ENCODE data around the gene DOK4. TPM values are rescaled to one million over a fixed set of nuclear protein-coding genes. Genes with fewer than 3 reads are reported as not detected.

DOK4 gene
- total and polyA plus RNA-seq, 2 donors (not counting 3 experiments of a cell fraction or from before 2014, with no cell fraction given) = 22.3 to 23.4 TPM

- POLR2A ChIA-PET = no interaction called here
Observed at GRCh38 chr16:57424583-57424982, 61.7 kb downstream of the DOK4 start.

More at GRCh38 chr16:57424583-57424982, 61.7 kb downstream of the DOK4 start:
- Histone ChIP-seq H3K4me3 (replicated peaks in 1 of 3; ENCODE audit: insufficient read depth in 1 of 3, low read depth in 1 of 3, low read length in 3 of 3) (no peak overlapping the region), H3K79me2 (ENCODE audit: control insufficient read depth, insufficient read depth, low read length) (no peaks in the 10 kb centered on the region), H4K20me1 (replicated peaks; ENCODE audit: control insufficient read depth, extremely low read depth, insufficient read depth, low read length) (no peaks in the 10 kb centered on the region), H3K27me3 (ENCODE audit: control insufficient read depth in 2 of 2, insufficient read depth in 2 of 2, low read length in 2 of 2) (no peaks in the 10 kb centered on the region), H3K9me3 (replicated peaks; ENCODE audit: control insufficient read depth, insufficient read depth, low read length) (no peaks in the 10 kb centered on the region), H3K9me1 (replicated peaks; ENCODE audit: control insufficient read depth, extremely low read depth, insufficient read depth, low read length) (no peaks in the 10 kb centered on the region), H3K9ac (replicated peaks; ENCODE audit: extremely low read depth, insufficient read depth, low read length) (no peak overlapping the region), H3K4me1 (ENCODE audit: control insufficient read depth, extremely low read depth, insufficient read depth, low read length) (no peaks in the 10 kb centered on the region), H3K27ac (ENCODE audit: insufficient read depth, low read depth, low read length) (no peak overlapping the region), H3K36me3 (ENCODE audit: control insufficient read depth in 2 of 2, extremely low read depth in 1 of 2, insufficient read depth in 2 of 2, low read length in 2 of 2) (peaks cover 2 to 10% of the 10 kb centered on the region in 2 experiments), H2AFZ (ENCODE audit: low read depth, low read length) (no peak overlapping the region), H3K4me2 (ENCODE audit: insufficient read depth, low read length) (no peak overlapping the region)
- intact Hi-C loops (cut with micrococcal nuclease) (no loop called here), dilution Hi-C loops (cut with MboI; ENCODE audit: extremely low pct_ligation_motif_present, low sequenced_read_pairs) (loop anchor here (25.0 kb wide), 1 partner anchor 112 kb away; no protein-coding TSS in a partner anchor)
- FAIRE-seq = no peak
- CTCF ChIA-PET = interaction anchor here (1.2 to 16.2 kb wide), 5 partner anchors 38 to 299 kb away, joined by 3 to 507 read pairs (median 4); partner anchors contain the start of genes ARL2BP and POLR2C
- TF ChIP-seq FOS (IDR thresholded peaks at IDR 0.05; ENCODE audit: borderline replicate concordance, insufficient read depth, low read length) (no peak), CTCF (IDR thresholded peaks at IDR 0.05; ENCODE audit: extremely low read depth in 1 of 2, insufficient read depth in 1 of 2, low read depth in 1 of 2, low read length in 2 of 2) (no peak), EZH2 (IDR thresholded peaks at IDR 0.05; ENCODE audit: borderline replicate concordance, low read depth, low read length, severe bottlenecking) (no peak), POLR2A (IDR thresholded peaks at IDR 0.05; ENCODE audit: low read depth, low read length) (no peak), MYC (IDR thresholded peaks at IDR 0.05; ENCODE audit: low read depth, low read length) (no peak), POLR2AphosphoS5 (IDR thresholded peaks at IDR 0.05; ENCODE audit: insufficient read depth, low read depth, low read length) (no peak), GATA2 (IDR thresholded peaks at IDR 0.05; ENCODE audit: insufficient read depth, insufficient read length, low read depth, low read length) (no peak), JUN (IDR thresholded peaks at IDR 0.05; ENCODE audit: borderline replicate concordance, insufficient read depth, insufficient read length, low read depth) (no peak)
- TF ChIP-seq, protein P1, sequence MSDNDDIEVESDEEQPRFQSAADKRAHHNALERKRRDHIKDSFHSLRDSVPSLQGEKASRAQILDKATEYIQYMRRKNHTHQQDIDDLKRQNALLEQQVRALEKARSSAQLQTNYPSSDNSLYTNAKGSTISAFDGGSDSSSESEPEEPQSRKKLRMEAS (IDR thresholded peaks at IDR 0.05; ENCODE audit: insufficient read depth, insufficient read length) = no peak
- BruUV-seq (replicated peaks) = no TSS peak
- DNase-seq (ENCODE audit: low read depth, low spot score) = no peak

Measured in endothelial cell of umbilical vein (primary cell).